ENCODE results near the gene B4GALT4.

The B4GALT4 gene

GRCh38 chr3:119238363-119238762 lies 2.3 kb downstream of the B4GALT4 start:
- in situ Hi-C loops (cut with HindIII; ENCODE audit: low sequenced_read_pairs): no loop called here

DNA sequence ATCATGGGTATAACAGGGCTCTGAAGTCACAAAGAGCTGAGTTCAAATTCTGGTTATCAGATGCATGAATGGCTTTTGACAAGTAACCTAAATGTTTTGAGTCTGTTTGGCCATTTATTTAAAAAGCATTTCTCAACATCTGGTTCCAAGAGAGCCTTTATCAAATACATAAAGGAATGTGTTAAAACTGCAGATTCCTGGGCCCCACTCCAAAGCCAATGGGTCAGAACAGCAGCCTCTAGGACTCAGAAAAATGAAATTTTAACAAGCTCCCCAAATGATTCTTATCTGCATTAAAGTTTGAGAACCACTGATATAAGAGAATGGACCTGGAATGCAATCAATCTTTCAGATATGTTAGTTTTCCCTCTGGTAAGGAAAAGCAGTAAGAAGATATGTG lies 3.4 kb downstream of the B4GALT4 start:
- in situ Hi-C loops (cut with HindIII; ENCODE audit: low sequenced_read_pairs): no loop called here

DNA sequence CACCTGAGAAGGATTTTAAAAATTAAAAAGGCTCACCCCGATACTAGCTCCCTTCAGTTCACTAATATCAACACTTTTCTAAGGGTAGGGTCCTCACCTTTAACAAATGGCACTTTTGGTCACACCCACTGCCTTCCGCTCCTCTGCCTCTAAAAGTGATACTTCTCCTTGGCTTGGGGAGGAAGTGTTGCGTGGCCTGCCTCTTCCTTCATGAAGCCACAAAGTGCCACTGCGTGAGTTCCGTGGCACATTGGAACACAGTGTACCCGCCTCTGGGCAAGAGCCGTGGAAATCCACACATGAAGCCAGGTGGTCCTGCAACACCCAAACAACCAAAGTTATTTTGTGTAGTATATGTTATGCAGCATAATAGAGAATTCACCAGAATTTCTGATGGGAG lies 3.9 kb downstream of the B4GALT4 start:
- in situ Hi-C loops (cut with HindIII; ENCODE audit: low sequenced_read_pairs): no loop called here

- in situ Hi-C loops (cut with HindIII; ENCODE audit: low sequenced_read_pairs): no loop called here
Measured at GRCh38 chr3:119235151-119235550, 5.5 kb downstream of the B4GALT4 start.

GRCh38 chr3:119234610-119235009 lies 6.1 kb downstream of the B4GALT4 start:
- in situ Hi-C loops (cut with HindIII; ENCODE audit: low sequenced_read_pairs): no loop called here

- in situ Hi-C loops (cut with HindIII; ENCODE audit: low sequenced_read_pairs): no loop called here
Measured at GRCh38 chr3:119230745-119231144, 9.9 kb downstream of the B4GALT4 start.

- in situ Hi-C loops (cut with HindIII; ENCODE audit: low sequenced_read_pairs): no loop called here
Measured at GRCh38 chr3:119230071-119230470, 10.6 kb downstream of the B4GALT4 start.

- in situ Hi-C loops (cut with HindIII; ENCODE audit: low sequenced_read_pairs): no loop called here
Measured at GRCh38 chr3:119229190-119229589, 11.5 kb downstream of the B4GALT4 start.

DNA sequence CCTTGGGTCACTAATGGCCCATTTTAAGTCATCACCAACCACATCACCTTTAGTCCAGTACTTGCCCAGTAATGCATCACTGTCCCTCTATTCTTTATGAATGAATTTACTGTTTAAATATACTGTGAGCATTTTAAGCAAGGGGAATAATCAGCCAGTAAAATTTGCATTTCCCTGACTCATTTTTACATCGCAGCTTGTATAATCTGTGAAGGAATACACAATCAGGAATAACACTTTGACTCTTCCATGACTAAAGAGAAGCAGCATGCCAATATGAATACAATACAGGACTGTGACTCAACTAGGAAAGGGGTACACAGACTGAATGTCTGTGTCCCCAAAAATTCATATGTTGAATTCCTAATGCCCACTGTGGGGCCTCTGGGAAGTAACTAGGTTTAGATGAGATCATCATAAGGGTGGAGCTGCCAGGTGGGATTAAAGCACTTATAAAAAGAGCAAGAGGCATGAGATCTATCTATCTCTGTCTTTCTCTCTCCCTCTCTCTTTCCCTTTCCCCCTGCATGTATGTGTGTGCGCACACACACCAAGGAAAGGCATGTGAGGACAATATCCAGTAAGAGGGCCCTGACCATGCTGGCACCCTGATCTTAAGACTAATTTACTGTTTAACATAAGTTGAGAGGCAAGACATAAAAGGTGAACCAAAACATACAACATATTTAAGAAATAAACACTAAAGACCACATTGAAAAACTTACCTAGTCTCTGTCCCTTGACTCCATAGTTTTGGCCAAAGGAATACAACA lies 12.1 kb downstream of the B4GALT4 start:
- in situ Hi-C loops (cut with HindIII; ENCODE audit: low sequenced_read_pairs): no loop called here

DNA sequence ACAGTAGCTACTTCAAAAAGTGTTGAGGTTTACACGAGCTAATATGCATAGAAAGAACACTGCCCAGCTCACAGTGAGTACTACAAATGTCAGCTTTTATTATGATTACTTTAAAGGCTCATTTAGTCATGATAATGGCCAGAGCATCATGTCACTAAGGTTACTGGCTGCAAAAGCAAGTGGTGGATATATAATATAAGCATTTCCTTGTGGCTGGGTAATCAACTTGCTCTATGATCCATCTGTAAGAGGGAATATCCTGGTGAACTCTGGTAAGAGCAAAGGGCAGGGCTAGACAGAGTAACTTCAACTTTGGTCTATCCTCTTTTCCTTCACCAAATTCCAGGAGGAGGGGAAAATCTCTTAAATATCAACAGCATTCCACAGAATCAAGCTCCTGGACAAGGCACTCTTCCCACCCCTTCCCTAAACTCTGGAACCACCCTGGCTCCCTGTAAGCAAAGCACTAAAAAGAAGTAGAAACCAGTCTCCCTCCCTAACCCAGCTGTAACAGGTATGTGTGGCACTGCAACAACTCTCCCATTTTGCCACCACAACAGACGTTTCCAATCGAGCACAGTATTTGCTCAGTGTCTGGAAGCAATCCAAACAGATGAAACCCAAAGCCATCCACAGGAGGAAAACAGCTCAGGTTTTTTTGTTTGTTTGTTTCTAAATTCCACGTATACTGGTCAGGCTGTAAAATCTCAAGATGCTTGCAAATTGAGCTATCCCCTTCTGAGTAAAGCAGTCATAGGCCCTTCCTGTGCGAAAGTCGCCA lies 13.4 kb downstream of the B4GALT4 start:
- in situ Hi-C loops (cut with HindIII; ENCODE audit: low sequenced_read_pairs): no loop called here

- in situ Hi-C loops (cut with HindIII; ENCODE audit: low sequenced_read_pairs): no loop called here
Measured at GRCh38 chr3:119225121-119225520, 15.6 kb downstream of the B4GALT4 start.

DNA sequence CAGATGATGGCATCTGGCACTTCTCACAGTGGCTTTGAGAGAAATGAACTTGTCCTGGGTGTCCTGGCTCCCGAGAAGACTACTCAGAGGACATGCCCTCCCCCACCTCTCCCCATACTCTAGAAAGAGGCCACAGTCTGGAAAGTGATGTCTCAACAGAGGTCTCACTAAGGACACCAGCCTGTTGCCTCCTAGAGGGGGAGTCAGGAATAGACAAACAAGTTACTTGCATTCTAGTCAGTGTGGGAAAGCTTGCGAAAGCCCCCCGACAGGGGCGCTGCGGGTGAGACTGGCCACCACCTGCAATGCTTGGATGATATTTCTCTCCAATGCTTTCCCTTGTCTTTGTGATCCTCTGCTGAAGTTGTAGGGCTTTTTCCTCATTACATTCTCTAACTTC lies 17.2 kb downstream of the B4GALT4 start:
- in situ Hi-C loops (cut with HindIII; ENCODE audit: low sequenced_read_pairs): no loop called here

DNA sequence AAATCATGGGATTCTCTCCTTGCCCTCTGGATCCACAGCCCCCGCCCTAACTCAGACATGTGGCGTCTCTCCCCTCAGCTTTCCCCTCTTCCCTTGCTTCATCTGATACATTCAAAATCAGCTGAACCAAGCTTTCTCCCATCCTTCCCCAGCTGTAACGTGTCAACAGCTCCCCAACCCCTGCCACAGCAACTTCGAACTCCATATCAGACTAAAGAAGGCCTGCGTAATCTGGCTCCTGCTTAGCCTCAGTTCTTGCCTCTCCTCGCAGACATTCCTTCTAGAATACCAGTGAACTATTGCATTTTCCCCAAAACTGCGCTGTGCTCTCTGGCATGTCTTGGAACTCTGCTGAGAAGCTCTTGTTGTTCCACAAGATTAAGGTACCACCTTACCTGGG lies 18.3 kb downstream of the B4GALT4 start:
- in situ Hi-C loops (cut with HindIII; ENCODE audit: low sequenced_read_pairs): no loop called here

- in situ Hi-C loops (cut with HindIII; ENCODE audit: low sequenced_read_pairs): no loop called here
Measured at GRCh38 chr3:119221779-119222320, 18.8 kb downstream of the B4GALT4 start.

DNA sequence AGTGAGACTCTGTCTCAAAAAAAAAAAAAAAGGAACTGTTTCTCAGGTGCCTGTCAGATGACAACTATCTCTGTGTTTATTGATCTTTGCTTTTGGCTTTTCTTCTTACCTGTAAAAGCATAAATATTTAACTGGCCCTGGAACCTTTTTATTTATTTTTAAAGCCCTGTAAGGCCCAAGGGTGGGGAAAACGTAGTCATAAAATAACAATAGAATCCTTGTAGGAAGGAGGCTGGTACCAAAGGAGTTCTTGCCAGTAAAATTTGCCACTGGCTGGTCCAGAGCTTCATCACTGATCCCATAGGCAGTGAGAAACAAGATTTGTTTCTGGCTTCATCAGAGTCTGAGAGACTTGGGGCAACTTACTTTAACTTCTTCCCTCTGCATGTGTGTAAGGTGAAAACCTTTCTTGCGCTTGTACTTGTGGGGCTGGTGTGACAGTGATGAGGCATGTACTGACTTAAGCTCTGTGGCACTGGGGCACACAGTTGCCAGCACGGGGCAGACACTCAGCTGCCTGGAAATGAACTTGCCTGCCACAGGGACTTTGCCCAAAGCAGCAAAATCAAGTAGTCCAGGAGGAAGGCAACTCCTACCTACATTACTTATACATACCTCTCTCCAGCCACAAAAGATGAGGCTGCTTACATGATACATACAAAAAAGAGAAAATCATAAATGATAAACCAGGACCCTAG lies 19.6 kb downstream of the B4GALT4 start:
- in situ Hi-C loops (cut with HindIII; ENCODE audit: low sequenced_read_pairs): no loop called here

DNA sequence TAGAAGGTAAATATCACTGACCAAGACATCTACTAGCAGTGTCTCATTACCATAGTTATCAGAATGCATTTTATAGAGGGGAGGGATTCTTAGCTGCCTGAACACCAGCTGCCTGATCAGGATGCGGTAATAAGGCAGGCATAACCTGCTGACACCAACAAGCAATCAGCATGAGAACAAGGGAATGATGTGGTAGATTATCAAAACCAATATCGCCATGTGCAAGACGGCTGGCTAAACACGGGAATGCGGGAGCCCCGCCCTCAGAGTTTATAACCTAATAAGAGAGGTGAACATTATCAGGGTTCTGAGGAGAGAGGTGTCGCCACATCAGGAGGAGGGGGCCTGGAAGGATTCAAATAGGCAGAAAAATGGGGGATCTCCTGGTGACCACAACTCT lies 20.5 kb downstream of the B4GALT4 start:
- in situ Hi-C loops (cut with HindIII; ENCODE audit: low sequenced_read_pairs): no loop called here

- in situ Hi-C loops (cut with HindIII; ENCODE audit: low sequenced_read_pairs): no loop called here
Measured at GRCh38 chr3:119219069-119219468, 21.6 kb downstream of the B4GALT4 start.

DNA sequence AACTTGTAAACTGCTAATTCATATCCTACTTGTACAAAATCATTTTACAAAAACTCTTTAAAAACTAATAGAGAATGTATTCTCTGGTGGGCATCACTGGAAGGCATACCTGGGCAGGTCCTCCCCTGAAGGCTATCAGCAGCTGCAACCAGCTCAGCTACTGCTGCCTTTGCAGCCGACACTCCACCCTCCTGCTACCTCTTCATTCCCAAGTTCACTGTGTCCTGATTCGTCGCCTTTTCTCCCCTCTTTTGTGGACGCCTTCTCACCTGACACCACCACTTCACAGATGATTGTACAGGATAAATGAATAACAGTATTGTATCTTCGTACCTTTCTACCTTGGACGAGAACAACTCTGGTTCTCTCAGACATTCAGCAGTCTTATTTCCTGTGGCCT lies 28.9 kb downstream of the B4GALT4 start:
- in situ Hi-C loops (cut with HindIII; ENCODE audit: low sequenced_read_pairs): no loop called here

DNA sequence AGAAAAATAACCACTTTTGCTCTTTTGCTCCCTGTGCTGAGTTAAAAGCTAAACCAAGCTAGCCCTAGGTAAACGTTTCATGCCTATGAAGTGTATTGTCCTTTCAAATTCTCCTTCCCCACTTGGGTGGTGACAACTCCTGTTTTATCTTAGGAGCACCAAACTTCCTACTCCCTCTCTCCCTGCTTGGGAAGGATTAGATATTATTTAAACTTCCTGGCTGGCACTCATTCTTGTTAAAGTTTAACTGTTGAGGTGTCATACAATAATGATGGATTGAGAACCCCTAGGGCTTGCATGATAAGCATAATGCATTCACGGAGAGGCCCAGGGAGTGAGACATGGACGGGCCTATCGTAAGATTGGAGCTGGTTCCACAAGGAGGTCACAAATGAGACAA lies 29.5 kb downstream of the B4GALT4 start:
- in situ Hi-C loops (cut with HindIII; ENCODE audit: low sequenced_read_pairs): no loop called here

- in situ Hi-C loops (cut with HindIII; ENCODE audit: low sequenced_read_pairs): no loop called here
Measured at GRCh38 chr3:119207512-119207875, 33.2 kb downstream of the B4GALT4 start.
